ENCODE measurements around the gene HMGCS2. TPM values are rescaled to one million over a fixed set of nuclear protein-coding genes. Genes with fewer than 3 reads are reported as not detected.

The HMGCS2 gene
- total and polyA plus RNA-seq, 9 of the 15 experiments (the other 6 are each of a cell fraction or from before 2014, with no cell fraction given): 0.13 TPM; not detected in 8

DNA sequence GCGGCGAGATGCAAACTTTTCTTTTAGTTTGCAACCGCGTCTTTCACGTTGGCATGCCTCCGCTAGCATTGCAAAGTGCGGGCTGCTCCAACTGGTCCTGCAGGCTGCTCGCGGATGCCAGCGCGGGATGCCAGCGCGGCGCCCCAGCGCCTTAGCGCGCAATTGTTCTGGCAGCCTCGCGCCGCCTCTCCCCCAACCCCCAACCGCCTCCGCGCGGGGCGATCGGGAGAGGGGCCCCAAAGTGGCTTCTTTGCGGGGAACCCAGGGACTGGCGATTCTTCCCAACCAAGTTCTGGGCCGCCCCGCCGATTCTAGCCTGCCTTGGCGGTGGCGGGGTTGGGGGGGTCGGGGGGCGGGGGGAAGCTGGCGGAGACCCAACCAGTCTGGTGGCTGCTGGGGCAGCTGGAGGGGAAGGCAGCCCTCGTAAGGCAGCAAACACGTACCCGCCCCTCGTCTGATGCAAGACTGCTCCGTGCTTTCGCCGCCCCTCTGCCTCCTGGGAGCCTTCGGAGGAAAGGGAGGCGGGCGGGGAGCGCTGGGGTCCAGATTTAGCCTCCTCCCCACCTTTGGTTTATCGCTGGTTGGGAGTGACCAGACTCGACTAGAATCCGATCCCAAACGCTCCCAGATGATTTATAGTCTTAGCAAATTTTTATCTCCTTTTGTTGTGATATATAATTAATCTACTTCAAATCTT lies 56.2 kb downstream of the HMGCS2 start (continued):
- TF ChIP-seq, protein P1, sequence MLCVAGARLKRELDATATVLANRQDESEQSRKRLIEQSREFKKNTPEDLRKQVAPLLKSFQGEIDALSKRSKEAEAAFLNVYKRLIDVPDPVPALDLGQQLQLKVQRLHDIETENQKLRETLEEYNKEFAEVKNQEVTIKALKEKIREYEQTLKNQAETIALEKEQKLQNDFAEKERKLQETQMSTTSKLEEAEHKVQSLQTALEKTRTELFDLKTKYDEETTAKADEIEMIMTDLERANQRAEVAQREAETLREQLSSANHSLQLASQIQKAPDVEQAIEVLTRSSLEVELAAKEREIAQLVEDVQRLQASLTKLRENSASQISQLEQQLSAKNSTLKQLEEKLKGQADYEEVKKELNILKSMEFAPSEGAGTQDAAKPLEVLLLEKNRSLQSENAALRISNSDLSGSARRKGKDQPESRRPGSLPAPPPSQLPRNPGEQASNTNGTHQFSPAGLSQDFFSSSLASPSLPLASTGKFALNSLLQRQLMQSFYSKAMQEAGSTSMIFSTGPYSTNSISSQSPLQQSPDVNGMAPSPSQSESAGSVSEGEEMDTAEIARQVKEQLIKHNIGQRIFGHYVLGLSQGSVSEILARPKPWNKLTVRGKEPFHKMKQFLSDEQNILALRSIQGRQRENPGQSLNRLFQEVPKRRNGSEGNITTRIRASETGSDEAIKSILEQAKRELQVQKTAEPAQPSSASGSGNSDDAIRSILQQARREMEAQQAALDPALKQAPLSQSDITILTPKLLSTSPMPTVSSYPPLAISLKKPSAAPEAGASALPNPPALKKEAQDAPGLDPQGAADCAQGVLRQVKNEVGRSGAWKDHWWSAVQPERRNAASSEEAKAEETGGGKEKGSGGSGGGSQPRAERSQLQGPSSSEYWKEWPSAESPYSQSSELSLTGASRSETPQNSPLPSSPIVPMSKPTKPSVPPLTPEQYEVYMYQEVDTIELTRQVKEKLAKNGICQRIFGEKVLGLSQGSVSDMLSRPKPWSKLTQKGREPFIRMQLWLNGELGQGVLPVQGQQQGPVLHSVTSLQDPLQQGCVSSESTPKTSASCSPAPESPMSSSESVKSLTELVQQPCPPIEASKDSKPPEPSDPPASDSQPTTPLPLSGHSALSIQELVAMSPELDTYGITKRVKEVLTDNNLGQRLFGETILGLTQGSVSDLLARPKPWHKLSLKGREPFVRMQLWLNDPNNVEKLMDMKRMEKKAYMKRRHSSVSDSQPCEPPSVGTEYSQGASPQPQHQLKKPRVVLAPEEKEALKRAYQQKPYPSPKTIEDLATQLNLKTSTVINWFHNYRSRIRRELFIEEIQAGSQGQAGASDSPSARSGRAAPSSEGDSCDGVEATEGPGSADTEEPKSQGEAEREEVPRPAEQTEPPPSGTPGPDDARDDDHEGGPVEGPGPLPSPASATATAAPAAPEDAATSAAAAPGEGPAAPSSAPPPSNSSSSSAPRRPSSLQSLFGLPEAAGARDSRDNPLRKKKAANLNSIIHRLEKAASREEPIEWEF (CRISPR knock-in tag; IDR thresholded peaks at IDR 0.05): no peak
- TF ChIP-seq NCOA2 (IDR thresholded peaks at IDR 0.05; ENCODE audit: partially characterized antibody in 2 of 2) (no peak), FOSL1 (tag; conservative IDR thresholded peaks at IDR 0.05) (0 out of 2 replicates have a peak, but pooled peaks have one; percentile 28), SAFB2 (IDR thresholded peaks at IDR 0.05; ENCODE audit: borderline replicate concordance, low read depth, low read length, severe bottlenecking) (no peak), THRAP3 (IDR thresholded peaks at IDR 0.05; ENCODE audit: borderline replicate concordance) (no peak), TEAD2 (tag; IDR thresholded peaks at IDR 0.05) (no peak), PPARD (CRISPR knock-in tag; IDR thresholded peaks at IDR 0.05) (no peak), SREBF1 (IDR thresholded peaks at IDR 0.05; ENCODE audit: borderline replicate concordance, low read depth, low read length) (no peak), ZNF134 (CRISPR knock-in tag; conservative IDR thresholded peaks at IDR 0.05) (no peak), POLR2G (IDR thresholded peaks at IDR 0.05; ENCODE audit: low read depth, low read length) (peak; percentile 90), SIN3B (IDR thresholded peaks at IDR 0.05; ENCODE audit: low read depth) (no peak), ZNF584 (CRISPR knock-in tag; IDR thresholded peaks at IDR 0.05; ENCODE audit: low read depth) (no peak), MEIS2 (IDR thresholded peaks at IDR 0.05; ENCODE audit: partially characterized antibody) (peak; percentile 93), ZFPM2 (CRISPR knock-in tag; IDR thresholded peaks at IDR 0.05) (no peak), U2AF1 (optimal IDR thresholded peaks at IDR 0.05; ENCODE audit: low read depth, low read length) (no peak), MAZ (CRISPR knock-in tag; conservative IDR thresholded peaks at IDR 0.05 in 1 of 2, IDR thresholded peaks at IDR 0.05 in 1 of 2) (peak; percentile 29 to 86; a peak in 3 of 4 replicates)
- TF ChIP-seq, protein P2, sequence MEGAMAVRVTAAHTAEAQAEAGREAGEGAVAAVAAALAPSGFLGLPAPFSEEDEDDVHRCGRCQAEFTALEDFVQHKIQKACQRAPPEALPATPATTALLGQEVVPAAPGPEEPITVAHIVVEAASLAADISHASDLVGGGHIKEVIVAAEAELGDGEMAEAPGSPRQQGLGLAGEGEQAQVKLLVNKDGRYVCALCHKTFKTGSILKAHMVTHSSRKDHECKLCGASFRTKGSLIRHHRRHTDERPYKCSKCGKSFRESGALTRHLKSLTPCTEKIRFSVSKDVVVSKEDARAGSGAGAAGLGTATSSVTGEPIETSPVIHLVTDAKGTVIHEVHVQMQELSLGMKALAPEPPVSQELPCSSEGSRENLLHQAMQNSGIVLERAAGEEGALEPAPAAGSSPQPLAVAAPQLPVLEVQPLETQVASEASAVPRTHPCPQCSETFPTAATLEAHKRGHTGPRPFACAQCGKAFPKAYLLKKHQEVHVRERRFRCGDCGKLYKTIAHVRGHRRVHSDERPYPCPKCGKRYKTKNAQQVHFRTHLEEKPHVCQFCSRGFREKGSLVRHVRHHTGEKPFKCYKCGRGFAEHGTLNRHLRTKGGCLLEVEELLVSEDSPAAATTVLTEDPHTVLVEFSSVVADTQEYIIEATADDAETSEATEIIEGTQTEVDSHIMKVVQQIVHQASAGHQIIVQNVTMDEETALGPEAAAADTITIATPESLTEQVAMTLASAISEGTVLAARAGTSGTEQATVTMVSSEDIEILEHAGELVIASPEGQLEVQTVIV (CRISPR knock-in tag; IDR thresholded peaks at IDR 0.05; ENCODE audit: borderline replicate concordance): no peak
- TF ChIP-seq, protein P3, sequence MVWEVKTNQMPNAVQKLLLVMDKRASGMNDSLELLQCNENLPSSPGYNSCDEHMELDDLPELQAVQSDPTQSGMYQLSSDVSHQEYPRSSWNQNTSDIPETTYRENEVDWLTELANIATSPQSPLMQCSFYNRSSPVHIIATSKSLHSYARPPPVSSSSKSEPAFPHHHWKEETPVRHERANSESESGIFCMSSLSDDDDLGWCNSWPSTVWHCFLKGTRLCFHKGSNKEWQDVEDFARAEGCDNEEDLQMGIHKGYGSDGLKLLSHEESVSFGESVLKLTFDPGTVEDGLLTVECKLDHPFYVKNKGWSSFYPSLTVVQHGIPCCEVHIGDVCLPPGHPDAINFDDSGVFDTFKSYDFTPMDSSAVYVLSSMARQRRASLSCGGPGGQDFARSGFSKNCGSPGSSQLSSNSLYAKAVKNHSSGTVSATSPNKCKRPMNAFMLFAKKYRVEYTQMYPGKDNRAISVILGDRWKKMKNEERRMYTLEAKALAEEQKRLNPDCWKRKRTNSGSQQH (CRISPR knock-in tag; IDR thresholded peaks at IDR 0.05): no peak

Data from K562 (cell line).